Neuron (in vitro differentiated cells): Measurements from ENCODE around the gene CDC14A.
"Not testable (repeated sequence)": the region's sequence is repeated elsewhere in the genome, so short reads cannot be mapped to it uniquely, and the experiment has no call there.

Experiments used
- H2AFZ ChIP-seq: one replicate; pipeline ENCODE4 v1.6.1; 2013; ENCODE audit warnings: low read depth, mild to moderate bottlenecking, inconsistent platforms, low read length, moderate library complexity
- H3K27me3 ChIP-seq: one replicate; pipeline ENCODE4 v1.6.1; 2013; ENCODE audit warnings: low read length; ENCODE audit not compliant: insufficient read depth
- H3K36me3 ChIP-seq: one replicate; pipeline ENCODE4 v1.6.1; 2013; ENCODE audit warnings: low read length; ENCODE audit not compliant: insufficient read depth
- H3K4me1 ChIP-seq: one replicate; pipeline ENCODE4 v1.6.1; 2013; ENCODE audit warnings: low read length; ENCODE audit not compliant: insufficient read depth
- H3K4me3 ChIP-seq: 2 replicates; pipeline ENCODE4 v1.5.1; 2013; ENCODE audit warnings: mild to moderate bottlenecking, low read length, moderate library complexity
- H3K9me3 ChIP-seq: one replicate; pipeline ENCODE4 v1.6.1; 2013; ENCODE audit warnings: low read length

CDC14A gene

DNA sequence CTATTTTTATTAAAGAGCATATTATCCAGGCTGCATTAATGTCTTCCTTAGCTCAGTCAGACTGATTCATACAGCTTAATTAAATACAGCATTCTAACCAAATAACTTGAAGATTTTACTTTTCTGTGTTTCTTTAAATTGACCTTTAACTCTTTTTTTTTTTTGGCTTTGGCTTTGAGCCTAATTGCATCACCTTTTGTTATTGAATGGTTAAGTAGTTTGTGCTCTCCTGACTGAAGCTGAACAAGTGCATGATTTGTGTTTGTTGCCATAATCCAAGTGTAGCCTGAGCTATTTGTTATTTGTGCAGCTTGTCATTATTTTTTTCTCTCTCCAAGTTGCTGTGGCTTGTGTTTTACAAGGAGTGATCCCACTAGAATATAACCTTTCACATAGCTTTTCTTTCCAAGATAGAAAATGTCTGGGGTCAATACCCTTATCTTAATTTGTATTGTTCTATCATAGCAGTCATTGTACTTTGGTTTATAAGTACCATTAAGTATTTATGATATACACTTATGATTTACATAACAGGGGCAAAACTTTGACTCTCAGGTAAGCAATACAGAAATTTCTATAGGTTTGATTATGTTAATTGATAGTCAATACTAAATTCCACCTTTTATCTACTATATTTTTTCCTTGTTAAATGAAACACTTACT lies 31.6 kb downstream of the CDC14A start:
- Histone ChIP-seq H3K4me1 (peaks cover 10% of the 10 kb centered on the region), H2AFZ (no peak overlapping the region), H3K27me3 (no peaks in the 10 kb centered on the region), H3K4me3 (no peak overlapping the region), H3K9me3 (no peaks in the 10 kb centered on the region), H3K36me3 (peaks cover 11% of the 10 kb centered on the region)

DNA sequence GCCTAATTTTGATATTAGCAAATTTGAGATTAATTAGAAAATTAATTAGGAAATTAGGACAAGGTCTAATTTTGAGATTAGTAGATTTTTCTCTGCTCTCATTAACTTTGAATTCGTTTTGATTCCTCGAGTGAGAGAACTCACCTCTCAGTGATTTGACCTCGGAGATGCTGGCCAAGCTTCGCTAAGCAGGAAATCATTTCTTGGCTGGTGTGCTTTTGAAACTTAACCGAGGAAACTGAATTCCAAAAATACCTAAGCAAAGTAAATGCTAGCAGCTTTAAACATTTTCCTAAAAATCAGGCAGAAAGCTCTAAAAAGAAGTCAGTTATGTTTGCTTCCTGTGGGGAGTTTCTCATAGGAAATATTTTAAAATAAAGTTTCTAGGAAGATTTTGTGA lies 34.9 kb downstream of the CDC14A start:
- no peak overlapping the region for H2AFZ ChIP-seq
- peaks cover 10% of the 10 kb centered on the region for H3K4me1 ChIP-seq
- H3K9me3 ChIP-seq: no peaks in the 10 kb centered on the region
- no peak overlapping the region for H3K4me3 ChIP-seq
- H3K36me3 ChIP-seq: peaks cover 13% of the 10 kb centered on the region
- H3K27me3 ChIP-seq: no peaks in the 10 kb centered on the region

GRCh38 chr1:100387657-100388350 lies 35.5 kb downstream of the CDC14A start:
- H3K9me3 ChIP-seq: no peaks in the 10 kb centered on the region
- H3K36me3 ChIP-seq: peaks cover 13% of the 10 kb centered on the region
- H3K4me1 ChIP-seq: peaks cover 10% of the 10 kb centered on the region
- no peak overlapping the region for H3K4me3 ChIP-seq
- no peak overlapping the region for H2AFZ ChIP-seq
- no peaks in the 10 kb centered on the region for H3K27me3 ChIP-seq

DNA sequence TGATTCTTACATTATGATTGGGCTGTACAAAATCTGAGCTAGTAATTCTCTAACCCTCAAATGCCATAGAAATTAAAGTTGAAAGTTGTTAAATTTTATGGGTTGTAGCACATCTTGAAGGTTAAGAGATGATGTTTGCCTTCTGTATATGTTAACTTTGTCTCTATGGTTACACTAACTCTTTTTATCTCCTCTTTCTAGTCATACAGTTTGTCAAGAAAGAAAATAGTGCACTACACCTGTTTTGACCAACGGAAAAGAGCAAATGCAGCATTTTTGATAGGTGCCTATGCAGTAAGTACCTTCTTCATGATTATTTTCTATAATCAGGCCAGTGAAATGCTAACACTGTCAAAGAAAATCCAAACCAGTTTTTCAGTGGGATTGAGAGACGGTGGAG lies 38.2 kb downstream of the CDC14A start:
- no peak overlapping the region for H3K4me3 ChIP-seq
- H2AFZ ChIP-seq: no peak overlapping the region
- no peaks in the 10 kb centered on the region for H3K9me3 ChIP-seq
- H3K4me1 ChIP-seq: peaks cover 10% of the 10 kb centered on the region
- H3K27me3 ChIP-seq: no peaks in the 10 kb centered on the region
- H3K36me3 ChIP-seq: peaks cover 11% of the 10 kb centered on the region

- H3K36me3 ChIP-seq: peaks cover 11% of the 10 kb centered on the region
- H3K4me1 ChIP-seq: peaks cover 10% of the 10 kb centered on the region
- H3K4me3 ChIP-seq: no peak overlapping the region
- no peak overlapping the region for H2AFZ ChIP-seq
- H3K27me3 ChIP-seq: no peaks in the 10 kb centered on the region
- no peaks in the 10 kb centered on the region for H3K9me3 ChIP-seq
These were observed 39.4 kb downstream of the CDC14A start for GRCh38 chr1:100391675-100392074.

DNA sequence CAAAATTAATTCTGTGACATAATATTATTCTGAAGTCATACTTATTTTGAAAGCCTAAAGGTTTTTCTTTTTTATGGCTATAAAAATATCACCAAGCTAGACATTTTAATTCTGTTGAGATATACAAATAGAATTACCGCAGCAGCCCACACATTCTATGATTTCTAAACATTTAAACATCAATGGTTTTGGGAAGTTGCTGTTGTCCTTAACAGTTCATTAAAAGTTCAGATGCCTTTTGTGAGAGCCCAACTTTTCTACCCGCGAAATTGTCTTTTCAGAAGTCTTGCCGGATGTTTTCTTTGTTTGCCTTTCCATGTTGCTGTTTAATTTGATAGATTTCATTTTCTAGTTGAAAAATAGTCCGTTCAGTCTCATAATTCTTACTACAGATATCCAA lies 40.5 kb downstream of the CDC14A start:
- peaks cover 11% of the 10 kb centered on the region for H3K36me3 ChIP-seq
- H2AFZ ChIP-seq: no peak overlapping the region
- no peaks in the 10 kb centered on the region for H3K27me3 ChIP-seq
- peaks cover 2% of the 10 kb centered on the region for H3K4me1 ChIP-seq
- H3K9me3 ChIP-seq: no peaks in the 10 kb centered on the region
- no peak overlapping the region for H3K4me3 ChIP-seq

- H3K36me3 ChIP-seq: peaks cover 11% of the 10 kb centered on the region
- H2AFZ ChIP-seq: no peak overlapping the region
- H3K9me3 ChIP-seq: no peaks in the 10 kb centered on the region
- H3K4me3 ChIP-seq: no peak overlapping the region
- no peaks in the 10 kb centered on the region for H3K27me3 ChIP-seq
- no peaks in the 10 kb centered on the region for H3K4me1 ChIP-seq
These were observed 42.0 kb downstream of the CDC14A start for GRCh38 chr1:100394285-100394684.

GRCh38 chr1:100395913-100396312 lies 43.6 kb downstream of the CDC14A start:
- no peaks in the 10 kb centered on the region for H3K27me3 ChIP-seq
- no peaks in the 10 kb centered on the region for H3K9me3 ChIP-seq
- H2AFZ ChIP-seq: no peak overlapping the region
- no peak overlapping the region for H3K4me3 ChIP-seq
- peaks cover 12% of the 10 kb centered on the region for H3K4me1 ChIP-seq
- peaks cover 7% of the 10 kb centered on the region for H3K36me3 ChIP-seq

DNA sequence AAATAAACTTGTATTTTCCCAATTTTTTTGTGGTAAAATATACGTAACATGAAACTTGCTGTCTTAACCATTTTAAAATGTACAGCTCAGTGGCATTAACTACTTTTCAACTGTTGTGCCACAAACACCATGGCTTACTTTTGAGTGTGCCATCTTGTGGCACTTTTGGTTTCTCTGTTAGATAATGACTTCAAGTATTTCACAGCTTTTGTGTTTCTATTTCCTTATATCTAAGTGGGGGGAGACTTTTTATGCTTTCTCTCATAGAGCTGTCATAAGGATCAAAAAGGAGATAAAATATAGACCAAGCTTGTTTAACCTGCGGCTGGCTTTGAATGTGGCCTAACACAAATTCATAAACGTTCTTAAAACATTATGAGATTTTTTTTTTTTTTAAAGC lies 44.3 kb downstream of the CDC14A start:
- no peak overlapping the region for H3K4me3 ChIP-seq

DNA sequence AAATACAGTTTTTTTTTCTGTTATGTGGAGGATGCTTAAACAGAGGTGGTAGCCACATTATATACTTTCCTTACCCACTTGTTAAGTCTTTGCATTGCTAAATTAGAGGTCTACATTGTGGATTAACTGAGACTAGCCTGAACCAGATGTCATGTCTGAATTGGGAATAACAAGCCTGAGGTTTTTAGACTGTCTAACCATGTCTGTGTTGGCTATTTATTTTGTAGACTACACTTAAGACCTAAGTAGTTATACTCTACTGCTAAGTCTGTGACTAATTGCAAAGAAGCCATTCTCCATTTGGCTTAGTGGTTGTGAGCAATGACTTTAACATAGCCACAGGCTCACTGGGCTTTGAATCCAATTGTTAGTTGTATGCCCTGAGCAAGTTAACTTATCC lies 45.4 kb downstream of the CDC14A start:
- H3K9me3 ChIP-seq: no peaks in the 10 kb centered on the region
- H2AFZ ChIP-seq: no peak overlapping the region
- no peak overlapping the region for H3K4me3 ChIP-seq
- H3K27me3 ChIP-seq: no peaks in the 10 kb centered on the region
- H3K4me1 ChIP-seq: peaks cover 13% of the 10 kb centered on the region
- H3K36me3 ChIP-seq: peaks cover 2% of the 10 kb centered on the region

More for the DNA sequence above, 44.3 kb downstream of the CDC14A start:
- peaks cover 3% of the 10 kb centered on the region for H3K36me3 ChIP-seq
- H3K4me1 ChIP-seq: peaks cover 13% of the 10 kb centered on the region
- no peaks in the 10 kb centered on the region for H3K9me3 ChIP-seq
- no peak overlapping the region for H2AFZ ChIP-seq
- H3K27me3 ChIP-seq: no peaks in the 10 kb centered on the region

DNA sequence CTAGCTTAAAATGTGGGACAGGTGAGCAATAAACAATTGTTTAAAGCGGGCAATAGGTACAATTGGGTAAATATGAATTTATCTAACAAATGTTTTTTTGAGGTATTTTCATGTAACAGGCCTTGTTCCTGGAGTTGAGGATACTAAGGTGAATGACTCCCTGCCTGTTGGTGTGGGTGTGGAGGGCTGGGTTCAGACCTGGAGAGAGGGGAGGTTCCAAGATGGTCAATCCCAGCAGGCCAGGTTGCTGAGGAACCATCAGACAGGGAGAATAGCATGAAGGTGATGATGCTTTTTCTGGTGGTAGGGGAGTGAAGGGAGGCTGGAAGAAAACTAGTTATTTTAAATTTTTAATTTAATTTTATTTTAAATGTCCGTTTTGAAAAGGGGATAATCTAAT lies 46.3 kb downstream of the CDC14A start:
- H2AFZ ChIP-seq: no peak overlapping the region
- peaks cover 2% of the 10 kb centered on the region for H3K36me3 ChIP-seq
- no peaks in the 10 kb centered on the region for H3K9me3 ChIP-seq
- H3K4me1 ChIP-seq: peaks cover 13% of the 10 kb centered on the region
- no peaks in the 10 kb centered on the region for H3K27me3 ChIP-seq
- no peak overlapping the region for H3K4me3 ChIP-seq

GRCh38 chr1:100400404-100400803 lies 48.1 kb downstream of the CDC14A start:
- Histone ChIP-seq H2AFZ (no peak overlapping the region), H3K4me3 (no peak overlapping the region), H3K36me3 (no peaks in the 10 kb centered on the region), H3K9me3 (no peaks in the 10 kb centered on the region), H3K4me1 (peaks cover 13% of the 10 kb centered on the region), H3K27me3 (no peaks in the 10 kb centered on the region)

DNA sequence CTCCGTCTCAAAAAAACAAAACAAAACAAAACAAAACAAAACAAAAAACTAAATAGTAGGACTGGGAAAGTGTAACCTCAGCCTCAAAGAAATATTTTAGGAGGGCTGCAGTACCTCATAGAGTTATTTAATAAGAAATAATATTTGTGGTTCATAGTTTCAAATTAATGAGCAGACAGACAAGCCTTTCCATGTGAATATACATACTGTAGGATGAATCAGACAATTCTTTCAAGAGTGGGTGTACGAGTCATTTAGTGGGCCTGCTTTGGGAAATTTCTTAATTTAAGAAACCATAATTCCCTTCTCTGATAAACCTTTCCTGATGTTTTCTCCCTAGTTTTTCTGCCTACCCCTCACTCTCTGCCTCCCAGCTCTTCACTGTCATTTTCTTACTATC lies 52.5 kb downstream of the CDC14A start:
- no peaks in the 10 kb centered on the region for H3K36me3 ChIP-seq
- H2AFZ ChIP-seq: no peak overlapping the region
- no peaks in the 10 kb centered on the region for H3K9me3 ChIP-seq
- H3K4me3 ChIP-seq: no peak overlapping the region
- no peaks in the 10 kb centered on the region for H3K27me3 ChIP-seq
- H3K4me1 ChIP-seq: peaks cover 12% of the 10 kb centered on the region

GRCh38 chr1:100405902-100406301 lies 53.6 kb downstream of the CDC14A start:
- not testable (repeated sequence) for H3K27me3 ChIP-seq, H2AFZ ChIP-seq, H3K9me3 ChIP-seq, H3K4me3 ChIP-seq, H3K4me1 ChIP-seq, H3K36me3 ChIP-seq
